Lung (tissue), 12 donors: ENCODE measurements around the gene ALDH1L2. TPM values are rescaled to one million over a fixed set of nuclear protein-coding genes. Genes with fewer than 3 reads are reported as not detected.

Source experiments
- ATAC-seq: fragments of 200-7000 bp; cut with Tn5 transposase; one replicate; pipeline ENCODE4 v1.9.1; 2020; ENCODE audit warnings: moderate number of reproducible peaks; ENCODE audit not compliant: insufficient read depth, low FRiP score
- DNase-seq, 3 donors: peaks; one replicate each; pipeline ENCODE4 v3.0.0-alpha.2; 2013 to 2017
- H3K27ac ChIP-seq, 2 donors: one replicate each; pipeline ENCODE4 v1.5.1; 2013; ENCODE audit warnings: mild to moderate bottlenecking in 2 of 2, moderate library complexity in 2 of 2, control low read depth in 1 of 2, inconsistent platforms in 1 of 2, low read depth in 1 of 2, low read length in 1 of 2
- H3K27me3 ChIP-seq, 3 donors: one replicate each; pipeline ENCODE4 v1.5.1; 2013; ENCODE audit warnings: low read length in 2 of 3; ENCODE audit not compliant: control insufficient read depth in 3 of 3, insufficient read depth in 3 of 3
- H3K36me3 ChIP-seq, 4 donors: one replicate each; pipeline ENCODE4 v1.5.1; 2013; ENCODE audit warnings: low read length in 4 of 4, mild to moderate bottlenecking in 1 of 4, moderate library complexity in 1 of 4; ENCODE audit not compliant: control insufficient read depth in 4 of 4, insufficient read depth in 4 of 4
- H3K4me1 ChIP-seq, 5 donors: one replicate each; pipeline ENCODE4 v1.5.1; 2013; ENCODE audit warnings: low read length in 5 of 5, mild to moderate bottlenecking in 2 of 5, moderate library complexity in 1 of 5; ENCODE audit not compliant: control insufficient read depth in 5 of 5, insufficient read depth in 5 of 5
- H3K4me3 ChIP-seq: one replicate; pipeline ENCODE4 v1.5.1; 2013; ENCODE audit warnings: mild to moderate bottlenecking, control low read depth, moderate library complexity
- H3K9ac ChIP-seq, 2 donors: one replicate each; pipeline ENCODE4 v1.5.1; 2013; ENCODE audit warnings: low read length in 2 of 2, control low read depth in 1 of 2; ENCODE audit not compliant: insufficient read depth in 1 of 2
- H3K9me3 ChIP-seq, 4 donors: one replicate each; pipeline ENCODE4 v1.5.1; 2013; ENCODE audit warnings: low read length in 3 of 4, mild to moderate bottlenecking in 1 of 4, moderate library complexity in 1 of 4; ENCODE audit not compliant: control insufficient read depth in 4 of 4, insufficient read depth in 3 of 4
- CTCF ChIP-seq: IDR thresholded peaks from 2 replicates; pipeline ENCODE4 v1.5.1; 2012; ENCODE audit warnings: mild to moderate bottlenecking; ENCODE audit errors: control extremely low read depth, extremely low read depth
- WGBS, 2 donors: extraction: QIAGEN DNeasy Blood & Tissue Kit; methylation state at CpG; one replicate each; pipeline ENCODE4 v1.1.7; 2013; 5-methylcytosine and 5-hydroxymethylcytosine counted together
- polyA plus RNA-seq, 2 donors: library from polyadenylated mRNA; stranded (reverse); fragments of 200-250 nt; gene quantifications; one replicate each; pipeline ENCODE4 v1.2.1, GENCODE V29; 2013
- total RNA-seq, 2 donors: library from RNA; depleted of rRNA in 1 of 2; stranded (reverse); fragments of >200 nt in 1 of 2; gene quantifications; one replicate each; pipeline ENCODE4 v1.2.1, GENCODE V29; 2014 to 2021
- donor health status: control.
- donor health status: control.
- donor health status: Bipolar disorder and iron deficiency.
- donor health status: healthy.
- donor health status: DM: yes; HTN: yes; CAD: no.

The ALDH1L2 gene
- total and polyA plus RNA-seq, 4 donors: 1.1 to 28.4 (median 4.9) TPM

GRCh38 chr12:105025890-105026289 is 58.4 kb downstream of the ALDH1L2 start:
- WGBS, 2 donors: 48 to 70% methylated on average over 5 of the region's 5 CpGs
- Histone ChIP-seq H3K36me3 (peaks cover 0 to 1% (median 0%) of the 10 kb centered on the region in 4 donors), H3K9ac (no peak overlapping the region), H3K27ac (no peak overlapping the region), H3K4me1 (peaks cover 0 to 18% (median 10%) of the 10 kb centered on the region in 5 donors), H3K4me3 (no peak overlapping the region), H3K9me3 (no peaks in the 10 kb centered on the region), H3K27me3 (no peaks in the 10 kb centered on the region)
- TF ChIP-seq CTCF: no peak
- peak; percentile 64 to 93 (median 92) for DNase-seq
- ATAC-seq: no peak

GRCh38 chr12:105024928-105025327 is 59.3 kb downstream of the ALDH1L2 start:
- WGBS, 2 donors: 84 to 89% methylated on average over 2 of the region's 2 CpGs
- DNase-seq: no peak
- H3K36me3 ChIP-seq: peaks cover 0 to 1% (median 0%) of the 10 kb centered on the region in 4 donors
- ATAC-seq: no peak
- H3K27ac ChIP-seq: no peak overlapping the region
- H3K27me3 ChIP-seq: no peaks in the 10 kb centered on the region
- H3K9ac ChIP-seq: no peak overlapping the region
- peaks cover 1 to 20% (median 10%) of the 10 kb centered on the region in 5 donors for H3K4me1 ChIP-seq
- no peaks in the 10 kb centered on the region for H3K9me3 ChIP-seq
- no peak overlapping the region for H3K4me3 ChIP-seq
- no peak for TF ChIP-seq CTCF

- no peak overlapping the region for H3K9ac ChIP-seq
- no peak for TF ChIP-seq CTCF
- ATAC-seq (peak; percentile 47), DNase-seq (peak in 1 of 3 donors; percentile 56)
- H3K4me3 ChIP-seq: no peak overlapping the region
- 73 to 91% methylated on average over 3 of the region's 3 CpGs for WGBS, 2 donors
- H3K27me3 ChIP-seq: no peaks in the 10 kb centered on the region
- no peaks in the 10 kb centered on the region for H3K9me3 ChIP-seq
- peaks cover 0 to 8% (median 4%) of the 10 kb centered on the region in 4 donors for H3K36me3 ChIP-seq
- H3K4me1 ChIP-seq: peaks cover 0 to 14% (median 5%) of the 10 kb centered on the region in 5 donors
- H3K27ac ChIP-seq: no peak overlapping the region
Measured at GRCh38 chr12:105020241-105020962, 63.9 kb downstream of the ALDH1L2 start.
